Keratinocyte (primary cell): Measurements from ENCODE around the gene LILRA1.

Experiments used
- EZH2 ChIP-seq: IDR thresholded peaks from one replicate; pipeline ENCODE4 v1.6.1; 2012; ENCODE audit warnings: inconsistent platforms, mild to moderate bottlenecking, low read length, moderate library complexity
- TF ChIP-seq, protein P1 (sequence below), 3 experiments: IDR thresholded peaks in 1 of 3; conservative IDR thresholded peaks in 1 of 3; optimal IDR thresholded peaks in 1 of 3; 2 replicates in 2 of 3; 3 replicates in 1 of 3; pipeline versions ENCODE3 to v1.5.1; 2011; ENCODE audit warnings: low read length in 3 of 3, mild to moderate bottlenecking in 3 of 3, moderate library complexity in 2 of 3, control low read depth in 1 of 3, inconsistent platforms in 1 of 3; ENCODE audit not compliant: insufficient read depth in 2 of 3; ENCODE audit errors: extremely low read depth in 1 of 3

DNA sequence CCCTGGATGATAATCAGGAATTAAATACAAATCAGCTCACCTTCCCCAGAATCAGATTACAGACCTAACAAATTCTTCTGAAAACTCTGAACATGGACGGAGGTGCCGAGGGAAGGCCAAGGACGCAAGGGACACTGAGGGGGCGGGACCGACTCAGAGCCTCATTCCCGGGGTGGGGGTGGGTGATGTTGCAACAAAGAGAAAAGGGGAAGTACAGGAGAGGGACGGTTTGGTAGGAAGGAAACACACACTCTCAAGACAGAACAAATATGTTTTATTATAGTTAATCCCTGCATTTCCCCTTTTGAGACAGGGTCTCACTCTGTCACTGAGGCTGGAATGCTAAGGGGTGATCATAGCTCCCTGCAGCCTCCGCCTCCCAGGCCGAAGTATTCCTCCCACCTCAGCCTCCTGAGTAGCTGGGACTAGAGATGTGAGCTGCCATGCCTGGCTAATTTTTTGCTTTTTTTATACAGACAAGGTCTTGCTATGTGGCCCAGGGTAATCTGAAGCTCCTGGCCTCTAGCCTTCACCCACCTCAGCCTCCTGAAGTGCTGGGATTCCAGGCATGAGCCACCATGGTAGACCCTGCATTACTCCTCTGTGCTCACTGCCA, 20.6 kb upstream of the LILRA1 start:
- TF ChIP-seq, protein P1, sequence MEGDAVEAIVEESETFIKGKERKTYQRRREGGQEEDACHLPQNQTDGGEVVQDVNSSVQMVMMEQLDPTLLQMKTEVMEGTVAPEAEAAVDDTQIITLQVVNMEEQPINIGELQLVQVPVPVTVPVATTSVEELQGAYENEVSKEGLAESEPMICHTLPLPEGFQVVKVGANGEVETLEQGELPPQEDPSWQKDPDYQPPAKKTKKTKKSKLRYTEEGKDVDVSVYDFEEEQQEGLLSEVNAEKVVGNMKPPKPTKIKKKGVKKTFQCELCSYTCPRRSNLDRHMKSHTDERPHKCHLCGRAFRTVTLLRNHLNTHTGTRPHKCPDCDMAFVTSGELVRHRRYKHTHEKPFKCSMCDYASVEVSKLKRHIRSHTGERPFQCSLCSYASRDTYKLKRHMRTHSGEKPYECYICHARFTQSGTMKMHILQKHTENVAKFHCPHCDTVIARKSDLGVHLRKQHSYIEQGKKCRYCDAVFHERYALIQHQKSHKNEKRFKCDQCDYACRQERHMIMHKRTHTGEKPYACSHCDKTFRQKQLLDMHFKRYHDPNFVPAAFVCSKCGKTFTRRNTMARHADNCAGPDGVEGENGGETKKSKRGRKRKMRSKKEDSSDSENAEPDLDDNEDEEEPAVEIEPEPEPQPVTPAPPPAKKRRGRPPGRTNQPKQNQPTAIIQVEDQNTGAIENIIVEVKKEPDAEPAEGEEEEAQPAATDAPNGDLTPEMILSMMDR (optimal IDR thresholded peaks at IDR 0.05 in 1 of 3, IDR thresholded peaks at IDR 0.05 in 1 of 3, conservative IDR thresholded peaks at IDR 0.05 in 1 of 3; ENCODE audit: extremely low read depth in 1 of 3, insufficient read depth in 2 of 3, low read length in 3 of 3) = no peak
- TF ChIP-seq EZH2 = no peak
